Skeletal muscle satellite cell (primary cell): Measurements from ENCODE around the gene MAMDC2.
"Not testable (repeated sequence)": the region's sequence is repeated elsewhere in the genome, so short reads cannot be mapped to it uniquely, and the experiment has no call there.

Source experiments
- H3K27me3 ChIP-seq: 2 replicates; pipeline ENCODE4 v1.7.0; 2013; ENCODE audit warnings: low read length; ENCODE audit not compliant: control insufficient read depth, insufficient read depth
- H3K36me3 ChIP-seq: 2 replicates; pipeline ENCODE4 v1.7.0; 2013; ENCODE audit warnings: mild to moderate bottlenecking, control low read depth, low read length; ENCODE audit not compliant: insufficient read depth
- H3K4me1 ChIP-seq: 2 replicates; pipeline ENCODE4 v1.7.0; 2013; ENCODE audit warnings: low read length; ENCODE audit not compliant: control insufficient read depth, insufficient read depth
- H3K4me2 ChIP-seq: 2 replicates; pipeline ENCODE4 v1.7.0; 2013; ENCODE audit warnings: mild to moderate bottlenecking, low read length
- H3K4me3 ChIP-seq: 2 replicates; pipeline ENCODE4 v1.7.0; 2013; ENCODE audit warnings: low read length
- H3K9ac ChIP-seq: 2 replicates; pipeline ENCODE4 v1.7.0; 2013; ENCODE audit warnings: mild to moderate bottlenecking, low read depth, low read length, moderate library complexity
- H3K9me3 ChIP-seq: replicated peaks from 2 replicates; pipeline ENCODE4 v1.7.0; 2013; ENCODE audit warnings: mild to moderate bottlenecking, control low read depth, low read length

MAMDC2 gene

GRCh38 chr9:70038171-70038621, 5.5 kb upstream of the MAMDC2 start:
- not testable (repeated sequence) for H3K4me2 ChIP-seq, H3K36me3 ChIP-seq, H3K4me3 ChIP-seq, H3K9ac ChIP-seq, H3K27me3 ChIP-seq, H3K9me3 ChIP-seq
- peaks cover 18% of the 10 kb centered on the region for H3K4me1 ChIP-seq

GRCh38 chr9:70040376-70040903, 3.2 kb upstream of the MAMDC2 start:
- Histone ChIP-seq H3K9me3 (no peaks in the 10 kb centered on the region), H3K27me3 (no peaks in the 10 kb centered on the region), H3K4me3 (no peak overlapping the region), H3K9ac (no peak overlapping the region), H3K4me1 (peaks cover 21% of the 10 kb centered on the region), H3K4me2 (no peak overlapping the region), H3K36me3 (no peaks in the 10 kb centered on the region)

DNA sequence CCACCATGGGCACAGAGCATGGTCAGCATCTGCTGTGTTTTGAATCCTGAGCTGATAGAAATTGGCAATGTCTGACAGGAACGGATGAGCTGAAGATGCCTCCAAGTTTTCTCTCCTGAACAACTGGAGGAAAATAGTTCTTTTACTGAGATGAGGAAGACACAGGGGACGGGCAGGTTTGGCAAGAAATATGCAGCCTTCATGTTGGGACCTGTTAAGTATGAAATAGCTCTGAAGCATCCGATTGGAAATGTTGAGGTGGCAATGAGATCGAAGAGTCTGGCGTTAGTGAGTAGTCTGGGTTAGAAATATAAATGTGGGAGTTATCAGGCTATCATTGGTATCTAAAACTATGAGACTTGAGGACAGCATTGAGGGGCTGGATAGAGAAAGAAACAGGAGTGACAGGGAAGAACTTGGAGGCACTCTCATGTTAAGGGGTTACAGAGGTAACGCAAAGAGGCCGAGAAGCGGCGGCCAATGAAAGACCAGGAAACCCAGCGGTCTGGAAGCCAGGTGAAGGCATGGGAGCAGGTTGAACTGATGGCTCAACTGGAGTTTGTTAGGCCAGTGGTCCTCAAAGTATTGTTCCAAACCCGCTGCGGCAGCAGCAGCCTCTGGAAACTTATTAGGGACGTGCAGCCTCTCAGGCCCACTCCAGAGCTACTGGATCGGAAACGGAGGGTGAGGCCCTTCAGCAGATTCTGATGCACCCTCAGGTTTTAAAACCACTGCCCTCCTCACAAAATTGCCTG, 1.0 kb upstream of the MAMDC2 start:
- H3K4me2 ChIP-seq: peak overlapping the region; percentile 96
- peak overlapping the region; percentile 82 for H3K4me3 ChIP-seq
- H3K4me1 ChIP-seq: peaks cover 31% of the 10 kb centered on the region
- H3K36me3 ChIP-seq: no peaks in the 10 kb centered on the region
- no peaks in the 10 kb centered on the region for H3K9me3 ChIP-seq
- no peaks in the 10 kb centered on the region for H3K27me3 ChIP-seq
- H3K9ac ChIP-seq: no peak overlapping the region

DNA sequence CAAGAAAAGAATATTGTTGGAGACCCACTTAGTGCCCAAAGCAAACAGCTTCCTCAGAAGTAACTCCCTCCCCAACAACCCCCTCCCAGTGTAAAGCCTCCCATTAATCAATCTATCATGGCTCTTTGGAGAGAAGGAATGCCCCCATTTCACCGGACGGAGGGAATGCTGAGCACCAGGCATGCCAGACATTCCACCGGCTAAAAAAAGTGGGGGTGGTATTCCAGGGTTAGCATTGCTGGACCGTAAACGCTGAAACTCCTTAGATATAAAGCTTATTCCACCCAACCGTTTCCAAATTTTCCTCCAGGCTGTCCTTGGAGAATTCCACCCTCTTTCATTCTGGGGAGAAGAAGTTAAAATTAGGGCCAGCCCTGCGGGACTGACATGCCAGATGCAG, 363 bp upstream of the MAMDC2 start:
- Histone ChIP-seq H3K9me3 (no peaks in the 10 kb centered on the region), H3K36me3 (no peaks in the 10 kb centered on the region), H3K4me2 (peak overlapping the region; percentile 96), H3K4me1 (peaks cover 31% of the 10 kb centered on the region), H3K4me3 (peak overlapping the region; percentile 82), H3K9ac (peak overlapping the region; percentile 74), H3K27me3 (no peaks in the 10 kb centered on the region)

GRCh38 chr9:70044490-70045307, 1.1 kb downstream of the MAMDC2 start:
- Histone ChIP-seq H3K27me3 (no peaks in the 10 kb centered on the region), H3K4me3 (peak overlapping the region; percentile 82), H3K9ac (peak overlapping the region; percentile 74), H3K9me3 (no peaks in the 10 kb centered on the region), H3K4me1 (peaks cover 43% of the 10 kb centered on the region), H3K4me2 (peak overlapping the region; percentile 96), H3K36me3 (no peaks in the 10 kb centered on the region)

DNA sequence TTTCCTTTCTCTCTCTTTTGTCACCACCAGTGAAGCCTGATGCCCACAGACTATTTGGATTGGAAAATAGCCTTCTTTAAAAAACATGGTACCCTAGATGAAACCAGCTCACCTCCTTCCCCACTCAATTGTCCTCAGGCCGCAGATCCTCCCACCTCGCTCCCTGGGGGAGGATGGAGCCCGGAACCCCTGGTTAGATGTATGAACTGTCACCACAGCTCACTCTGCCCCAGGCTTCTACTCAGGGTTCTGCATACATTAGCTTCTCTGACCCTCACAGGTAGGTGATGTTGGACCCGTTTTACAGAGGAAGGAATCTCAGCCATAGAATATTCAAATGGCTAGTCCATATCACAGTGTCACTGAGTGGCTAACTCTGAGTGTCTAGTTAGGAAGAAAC, 1.8 kb downstream of the MAMDC2 start:
- Histone ChIP-seq H3K27me3 (no peaks in the 10 kb centered on the region), H3K36me3 (no peaks in the 10 kb centered on the region), H3K4me1 (peaks cover 49% of the 10 kb centered on the region), H3K9me3 (no peaks in the 10 kb centered on the region), H3K4me3 (no peak overlapping the region), H3K9ac (no peak overlapping the region), H3K4me2 (no peak overlapping the region)

GRCh38 chr9:70046274-70047070, 2.8 kb downstream of the MAMDC2 start:
- Histone ChIP-seq H3K36me3 (no peaks in the 10 kb centered on the region), H3K4me2 (no peak overlapping the region), H3K27me3 (no peaks in the 10 kb centered on the region), H3K9me3 (no peaks in the 10 kb centered on the region), H3K4me3 (no peak overlapping the region), H3K4me1 (peaks cover 49% of the 10 kb centered on the region), H3K9ac (no peak overlapping the region)

DNA sequence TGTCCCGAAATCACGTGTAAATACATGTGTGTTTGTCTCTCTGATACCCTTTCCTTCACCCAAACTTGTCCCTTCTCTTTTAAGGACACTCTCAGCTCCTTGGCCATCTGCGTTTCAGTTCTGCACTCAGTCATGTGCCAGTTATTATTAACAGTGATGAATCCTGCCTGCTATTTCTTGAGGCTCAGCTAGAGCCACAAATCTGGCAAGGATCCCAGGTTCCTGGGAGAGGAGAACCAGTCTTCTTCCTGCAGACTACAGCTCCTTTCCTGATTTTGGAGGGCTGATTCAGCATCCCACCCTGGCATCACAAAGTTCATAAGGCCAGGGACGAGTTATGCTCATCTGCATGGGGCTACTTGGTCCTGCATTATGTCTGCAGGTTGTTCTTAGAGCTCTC, 5.6 kb downstream of the MAMDC2 start:
- Histone ChIP-seq H3K9me3 (no peaks in the 10 kb centered on the region), H3K4me2 (peak overlapping the region; percentile 22), H3K4me1 (peaks cover 52% of the 10 kb centered on the region), H3K4me3 (no peak overlapping the region), H3K9ac (no peak overlapping the region), H3K36me3 (no peaks in the 10 kb centered on the region), H3K27me3 (no peaks in the 10 kb centered on the region)

DNA sequence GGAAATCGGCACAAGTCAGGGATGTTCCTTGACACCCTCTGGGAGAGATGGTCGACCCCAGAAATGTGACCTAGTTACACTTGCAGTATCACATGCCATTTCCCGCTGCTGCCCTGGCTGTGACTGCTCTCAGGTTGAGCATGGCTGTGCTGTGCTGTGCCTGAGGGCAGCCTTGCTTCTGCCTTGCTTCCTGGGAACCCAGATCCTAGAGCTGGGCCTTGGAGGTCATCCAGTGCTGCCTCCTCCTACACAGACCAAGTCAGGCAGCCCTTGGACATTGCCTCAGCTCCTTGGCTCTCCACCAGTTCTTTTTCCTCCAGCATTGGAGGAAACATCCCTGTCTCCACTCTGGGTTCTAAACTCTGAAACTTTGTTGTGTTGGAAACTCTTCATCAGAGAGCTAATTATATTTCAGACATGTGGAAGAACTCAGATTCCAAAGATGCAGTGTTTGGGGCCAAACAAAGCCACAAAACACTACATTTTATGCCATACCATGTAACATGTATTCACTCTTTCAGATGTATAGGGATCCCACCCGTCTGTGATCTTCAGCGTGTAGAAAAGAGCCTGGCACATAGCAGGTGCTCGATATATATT, 6.1 kb downstream of the MAMDC2 start:
- no peaks in the 10 kb centered on the region for H3K9me3 ChIP-seq
- H3K4me1 ChIP-seq: peaks cover 53% of the 10 kb centered on the region
- H3K4me3 ChIP-seq: no peak overlapping the region
- H3K9ac ChIP-seq: no peak overlapping the region
- H3K4me2 ChIP-seq: peak overlapping the region; percentile 22
- H3K27me3 ChIP-seq: no peaks in the 10 kb centered on the region
- H3K36me3 ChIP-seq: no peaks in the 10 kb centered on the region

- Histone ChIP-seq H3K4me1 (peaks cover 54% of the 10 kb centered on the region), H3K9ac (no peak overlapping the region), H3K36me3 (no peaks in the 10 kb centered on the region), H3K4me2 (no peak overlapping the region), H3K9me3 (no peaks in the 10 kb centered on the region), H3K4me3 (no peak overlapping the region), H3K27me3 (no peaks in the 10 kb centered on the region)
Observed at GRCh38 chr9:70052768-70053167, 9.1 kb downstream of the MAMDC2 start.

DNA sequence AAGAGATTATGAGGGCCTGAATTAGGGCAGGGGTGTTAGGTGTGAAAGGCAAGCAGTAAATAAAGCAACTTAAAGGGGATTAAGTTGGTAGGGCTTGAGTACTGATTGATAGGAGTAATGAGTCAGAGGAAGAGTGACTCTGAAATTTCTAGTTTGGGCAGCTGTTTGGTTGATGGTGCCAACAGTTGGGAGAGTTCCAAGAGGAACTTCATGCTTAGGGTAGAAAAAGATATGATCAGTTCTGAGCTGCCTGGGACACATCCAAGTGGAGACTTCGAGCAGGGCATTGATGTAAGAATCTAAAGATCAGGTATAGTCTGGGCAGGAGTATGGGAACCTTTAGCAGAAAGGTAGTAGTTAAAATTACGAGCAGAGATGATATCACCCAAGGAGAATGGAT, 10.2 kb downstream of the MAMDC2 start:
- Histone ChIP-seq H3K27me3 (no peaks in the 10 kb centered on the region), H3K36me3 (no peaks in the 10 kb centered on the region), H3K4me1 (peaks cover 50% of the 10 kb centered on the region), H3K4me2 (peak overlapping the region; percentile 27), H3K4me3 (no peak overlapping the region), H3K9ac (peak overlapping the region; percentile 16), H3K9me3 (no peaks in the 10 kb centered on the region)
